BJ (cell line): Measurements from ENCODE around the gene EIF2S2. TPM values are rescaled to one million over a fixed set of nuclear protein-coding genes. Genes with fewer than 3 reads are reported as not detected.

Experiments used
- CTCF ChIA-PET: fragments of 350-600 bp; formaldehyde crosslinking; extraction: SDS; loops from one replicate; lab custom pipeline; 2021; ENCODE audit warnings: antibody characterized with exemption, inconsistent platforms; lab: Yijun Ruan, JAX
- POLR2A ChIA-PET: fragments of 300-600 bp; sonication (Branson Sonifier 250); formaldehyde crosslinking; extraction: SDS; loops from one replicate; lab custom pipeline; 2021; ENCODE audit warnings: antibody characterized with exemption; lab: Charles Lee
- DNase-seq: peaks from one replicate; pipeline ENCODE4 v3.0.0-alpha.2; 2011; ENCODE audit warnings: low read depth
- H3K27me3 ChIP-seq: 2 replicates; pipeline ENCODE4 v1.6.0; 2011; ENCODE audit warnings: low read length; ENCODE audit not compliant: control insufficient read depth, insufficient read depth
- H3K36me3 ChIP-seq: 2 replicates; pipeline ENCODE4 v1.5.1; 2011; ENCODE audit warnings: low read length; ENCODE audit not compliant: control insufficient read depth, insufficient read depth
- H3K4me3 ChIP-seq: 2 replicates; pipeline ENCODE4 v1.5.1; 2011; ENCODE audit warnings: low read depth, mild to moderate bottlenecking, control low read depth, low read length
- CTCF ChIP-seq: IDR thresholded peaks from 2 replicates; pipeline ENCODE4 v1.5.1; 2011; ENCODE audit warnings: low read depth, mild to moderate bottlenecking, control low read depth, inconsistent platforms, low read length, moderate library complexity; ENCODE audit not compliant: insufficient read depth
- polyA plus RNA-seq: library from polyadenylated mRNA; depleted of rRNA; stranded (reverse); fragments of >200 nt; gene quantifications from 2 replicates; pipeline ENCODE4 v1.2.3, GENCODE V29; 2011

Gene EIF2S2
- polyA plus RNA-seq, 1 experiment, result 78.6 TPM

GRCh38 chr20:34122274-34122980 lies 10.4 kb upstream of the EIF2S2 start:
- POLR2A ChIA-PET, result no interaction called here
- CTCF ChIA-PET, result interaction anchor here (1.3 kb wide), 1 partner anchor 259 kb away, joined by 4 read pairs; no protein-coding TSS in a partner anchor
- no peak for TF ChIP-seq CTCF
- Histone ChIP-seq H3K27me3 (no peaks in the 10 kb centered on the region; the same call in 1 of the 2 replicates), H3K36me3 (no peaks in the 10 kb centered on the region), H3K4me3 (no peak overlapping the region)
- no peak for DNase-seq

- POLR2A ChIA-PET, result no interaction called here
- Histone ChIP-seq H3K4me3 (no peak overlapping the region), H3K36me3 (no peaks in the 10 kb centered on the region), H3K27me3 (no peaks in the 10 kb centered on the region; the same call in 1 of the 2 replicates)
- no peak for DNase-seq
- CTCF ChIA-PET, result interaction anchor here (2.0 kb wide), 1 partner anchor 10 kb away, joined by 7 read pairs; no protein-coding TSS in a partner anchor
- TF ChIP-seq CTCF, result no peak
These were observed 8.2 kb upstream of the EIF2S2 start for GRCh38 chr20:34120213-34120612.

- H3K4me3 ChIP-seq, result no peak overlapping the region
- no peaks in the 10 kb centered on the region; the same call in 1 of the 2 replicates for H3K27me3 ChIP-seq
- ChIA-PET POLR2A (no interaction called here), CTCF (interaction anchor here (0.6 to 1.1 kb wide), 3 partner anchors 14 to 1019 kb away, joined by 3 read pairs; no protein-coding TSS in a partner anchor)
- H3K36me3 ChIP-seq, result no peaks in the 10 kb centered on the region
- TF ChIP-seq CTCF, result no peak
- no peak for DNase-seq
These were observed 3.2 kb upstream of the EIF2S2 start for GRCh38 chr20:34115232-34115631.

- ChIA-PET POLR2A (no interaction called here), CTCF (interaction anchor here (0.6 to 1.5 kb wide), 2 partner anchors 15 to 92 kb away, joined by 3 read pairs; no protein-coding TSS in a partner anchor)
- Histone ChIP-seq H3K36me3 (no peaks in the 10 kb centered on the region), H3K27me3 (no peaks in the 10 kb centered on the region), H3K4me3 (no peak overlapping the region)
- no peak for DNase-seq
- no peak for TF ChIP-seq CTCF
These were observed 2.8 kb upstream of the EIF2S2 start for GRCh38 chr20:34114809-34115208.

GRCh38 chr20:34112600-34113101 lies 608 bp upstream of the EIF2S2 start:
- H3K36me3 ChIP-seq, result peaks cover 5% of the 10 kb centered on the region
- ChIA-PET POLR2A (interaction anchor here (0.5 to 0.8 kb wide), 4 partner anchors 12 to 657 kb away, joined by 3 read pairs; partner anchors contain the start of gene CHMP4B), CTCF (interaction anchor here (0.9 to 2.2 kb wide), 6 partner anchors 13 to 249 kb away, joined by 4 to 7 read pairs (median 6); no protein-coding TSS in a partner anchor)
- peak overlapping the region; percentile 72 for H3K4me3 ChIP-seq
- no peaks in the 10 kb centered on the region for H3K27me3 ChIP-seq
- TF ChIP-seq CTCF, result no peak
- peak; percentile 13 for DNase-seq
